GM06990 (cell line): Measurements from ENCODE around the gene PLEKHD1.

Experiments
- DNase-seq: peaks from one replicate; pipeline ENCODE4 v3.0.0-alpha.2; 2011; ENCODE audit not compliant: insufficient read length; ENCODE audit errors: extremely low read depth
- H3K27me3 ChIP-seq: replicated peaks from 2 replicates; pipeline ENCODE4 v1.6.0; 2011; ENCODE audit warnings: low read length; ENCODE audit not compliant: control insufficient read depth, insufficient read depth
- H3K36me3 ChIP-seq: 2 replicates; pipeline ENCODE4 v1.5.1; 2011; ENCODE audit warnings: low read length; ENCODE audit not compliant: control insufficient read depth, insufficient read depth
- H3K4me3 ChIP-seq: replicated peaks from 2 replicates; pipeline ENCODE4 v1.5.1; 2011; ENCODE audit warnings: low read depth, mild to moderate bottlenecking, control low read depth, low read length
- TF ChIP-seq, protein P1 (sequence below): IDR thresholded peaks from 2 replicates; pipeline ENCODE4 v1.5.1; 2011; ENCODE audit warnings: low read length, control low read depth, mild to moderate bottlenecking, inconsistent platforms; ENCODE audit not compliant: insufficient read depth, poor library complexity, severe bottlenecking

Gene PLEKHD1

GRCh38 chr14:69571449-69572029 lies 87.0 kb downstream of the PLEKHD1 start:
- Histone ChIP-seq H3K36me3 (no peaks in the 10 kb centered on the region), H3K4me3 (no peak overlapping the region), H3K27me3 (peaks cover 2% of the 10 kb centered on the region)
- TF ChIP-seq, protein P1, sequence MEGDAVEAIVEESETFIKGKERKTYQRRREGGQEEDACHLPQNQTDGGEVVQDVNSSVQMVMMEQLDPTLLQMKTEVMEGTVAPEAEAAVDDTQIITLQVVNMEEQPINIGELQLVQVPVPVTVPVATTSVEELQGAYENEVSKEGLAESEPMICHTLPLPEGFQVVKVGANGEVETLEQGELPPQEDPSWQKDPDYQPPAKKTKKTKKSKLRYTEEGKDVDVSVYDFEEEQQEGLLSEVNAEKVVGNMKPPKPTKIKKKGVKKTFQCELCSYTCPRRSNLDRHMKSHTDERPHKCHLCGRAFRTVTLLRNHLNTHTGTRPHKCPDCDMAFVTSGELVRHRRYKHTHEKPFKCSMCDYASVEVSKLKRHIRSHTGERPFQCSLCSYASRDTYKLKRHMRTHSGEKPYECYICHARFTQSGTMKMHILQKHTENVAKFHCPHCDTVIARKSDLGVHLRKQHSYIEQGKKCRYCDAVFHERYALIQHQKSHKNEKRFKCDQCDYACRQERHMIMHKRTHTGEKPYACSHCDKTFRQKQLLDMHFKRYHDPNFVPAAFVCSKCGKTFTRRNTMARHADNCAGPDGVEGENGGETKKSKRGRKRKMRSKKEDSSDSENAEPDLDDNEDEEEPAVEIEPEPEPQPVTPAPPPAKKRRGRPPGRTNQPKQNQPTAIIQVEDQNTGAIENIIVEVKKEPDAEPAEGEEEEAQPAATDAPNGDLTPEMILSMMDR: no peak
- peak; percentile 18 for DNase-seq

DNA sequence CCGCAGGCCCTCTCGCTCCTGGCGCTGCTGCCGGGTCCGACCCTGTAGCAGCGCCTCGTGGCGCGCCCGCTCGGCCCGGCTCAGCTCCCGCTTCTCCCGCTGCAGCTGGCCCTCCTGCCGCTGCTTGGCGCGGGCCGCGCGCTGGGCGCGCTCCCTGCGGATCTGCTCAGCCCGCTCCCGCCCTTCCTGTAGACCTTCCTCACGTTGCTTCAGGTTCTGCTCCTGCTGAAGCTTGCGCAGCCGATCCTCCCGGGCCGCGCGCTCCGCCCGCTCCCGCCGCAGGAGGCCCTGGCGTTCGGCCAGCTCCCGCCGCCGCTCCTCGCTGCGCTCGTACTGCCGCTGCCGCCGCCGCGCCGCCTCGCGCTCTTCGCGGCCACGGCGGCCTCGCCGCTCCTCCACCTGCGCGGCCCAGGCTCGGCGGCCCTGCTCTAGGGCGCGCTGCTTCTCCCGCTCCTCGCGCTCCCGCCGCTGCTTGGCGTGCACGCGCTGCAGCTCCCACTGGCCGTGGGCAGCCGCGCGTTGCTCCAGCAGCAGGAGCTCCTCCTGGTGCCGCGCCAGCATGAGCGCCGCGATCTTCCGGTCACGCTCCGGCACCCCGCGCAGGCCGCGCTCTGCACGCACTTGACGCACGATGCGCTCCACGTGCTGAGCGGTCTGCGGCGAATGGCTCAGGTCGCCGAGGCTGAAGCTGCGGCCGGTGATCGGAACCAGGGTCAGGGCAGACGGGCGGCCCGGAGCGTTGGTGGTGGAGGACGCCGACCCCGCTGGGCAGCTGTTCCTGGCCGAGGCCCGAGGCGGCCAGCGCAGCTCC lies 87.7 kb downstream of the PLEKHD1 start:
- Histone ChIP-seq H3K36me3 (no peaks in the 10 kb centered on the region), H3K4me3 (no peak overlapping the region), H3K27me3 (peaks cover 2% of the 10 kb centered on the region)
- peak; percentile 37 for DNase-seq
- TF ChIP-seq, protein P1: no peak

GRCh38 chr14:69572841-69573135 lies 88.3 kb downstream of the PLEKHD1 start:
- H3K4me3 ChIP-seq: no peak overlapping the region
- DNase-seq: no peak
- TF ChIP-seq, protein P1: no peak
- H3K27me3 ChIP-seq: peaks cover 2% of the 10 kb centered on the region
- no peaks in the 10 kb centered on the region for H3K36me3 ChIP-seq

GRCh38 chr14:69573205-69573830 lies 88.8 kb downstream of the PLEKHD1 start:
- Histone ChIP-seq H3K4me3 (no peak overlapping the region), H3K36me3 (no peaks in the 10 kb centered on the region), H3K27me3 (peaks cover 2% of the 10 kb centered on the region)
- TF ChIP-seq, protein P1: no peak
- no peak for DNase-seq

GRCh38 chr14:69573831-69574262 lies 89.3 kb downstream of the PLEKHD1 start:
- TF ChIP-seq, protein P1: no peak
- DNase-seq: no peak
- peaks cover 2% of the 10 kb centered on the region for H3K27me3 ChIP-seq

More at GRCh38 chr14:69573831-69574262, 89.3 kb downstream of the PLEKHD1 start:
- Histone ChIP-seq H3K36me3 (no peaks in the 10 kb centered on the region), H3K4me3 (no peak overlapping the region)
